Measurements from ENCODE around the gene C1orf53.

DNA sequence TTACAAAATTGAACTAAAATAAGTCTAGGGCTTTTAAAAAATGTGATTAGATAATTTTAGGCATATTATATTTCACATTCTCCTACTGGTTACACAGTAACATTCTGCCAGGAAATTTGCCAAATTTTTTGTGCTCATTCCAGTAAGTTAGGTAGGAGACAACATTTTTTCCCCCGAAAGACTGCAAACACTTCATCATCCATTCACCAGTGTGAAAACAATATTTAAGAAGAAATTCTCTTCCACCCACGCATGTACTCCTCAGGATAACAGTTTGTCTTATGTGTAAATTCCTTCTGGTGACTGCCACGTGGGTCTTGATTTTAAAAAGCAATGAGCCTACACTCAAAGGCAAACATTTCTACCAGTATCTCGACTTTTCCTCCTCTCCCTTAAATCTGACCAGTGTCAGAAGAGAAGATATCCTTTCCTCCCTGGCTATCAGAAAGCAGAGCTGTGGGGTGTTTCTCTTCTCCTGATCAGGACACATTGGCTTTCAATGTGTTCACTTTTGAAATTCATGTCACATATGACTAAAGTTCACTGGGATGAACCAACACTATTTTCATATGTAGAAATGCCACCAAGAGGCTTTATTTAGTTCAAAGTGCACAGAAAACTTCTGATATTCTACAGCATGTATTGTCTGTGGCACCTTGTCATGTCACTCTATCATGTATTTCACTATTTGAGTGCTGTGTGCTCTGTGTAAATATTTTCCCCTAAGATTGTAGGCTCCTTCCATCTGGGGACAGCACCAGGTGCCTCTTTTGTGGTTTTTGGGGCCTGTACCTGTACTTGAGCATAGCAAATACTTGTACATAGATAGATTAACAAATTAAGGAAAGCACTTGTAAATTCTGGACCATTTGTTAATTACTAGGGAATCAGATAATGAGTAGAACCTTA lies 53.3 kb downstream of the C1orf53 start:
- no peak for TF ChIP-seq POLR2AphosphoS5 (IDR thresholded peaks at IDR 0.05)
- TF ChIP-seq, protein P1, sequence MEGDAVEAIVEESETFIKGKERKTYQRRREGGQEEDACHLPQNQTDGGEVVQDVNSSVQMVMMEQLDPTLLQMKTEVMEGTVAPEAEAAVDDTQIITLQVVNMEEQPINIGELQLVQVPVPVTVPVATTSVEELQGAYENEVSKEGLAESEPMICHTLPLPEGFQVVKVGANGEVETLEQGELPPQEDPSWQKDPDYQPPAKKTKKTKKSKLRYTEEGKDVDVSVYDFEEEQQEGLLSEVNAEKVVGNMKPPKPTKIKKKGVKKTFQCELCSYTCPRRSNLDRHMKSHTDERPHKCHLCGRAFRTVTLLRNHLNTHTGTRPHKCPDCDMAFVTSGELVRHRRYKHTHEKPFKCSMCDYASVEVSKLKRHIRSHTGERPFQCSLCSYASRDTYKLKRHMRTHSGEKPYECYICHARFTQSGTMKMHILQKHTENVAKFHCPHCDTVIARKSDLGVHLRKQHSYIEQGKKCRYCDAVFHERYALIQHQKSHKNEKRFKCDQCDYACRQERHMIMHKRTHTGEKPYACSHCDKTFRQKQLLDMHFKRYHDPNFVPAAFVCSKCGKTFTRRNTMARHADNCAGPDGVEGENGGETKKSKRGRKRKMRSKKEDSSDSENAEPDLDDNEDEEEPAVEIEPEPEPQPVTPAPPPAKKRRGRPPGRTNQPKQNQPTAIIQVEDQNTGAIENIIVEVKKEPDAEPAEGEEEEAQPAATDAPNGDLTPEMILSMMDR (IDR thresholded peaks at IDR 0.05), result no peak
- no peak for TF ChIP-seq EP300 (IDR thresholded peaks at IDR 0.05)
- TF ChIP-seq POLR2A (IDR thresholded peaks at IDR 0.05), result no peak

All from suprapubic skin (tissue), 4 donors.